Measurements from ENCODE around the gene CDHR1.

Gene CDHR1

DNA sequence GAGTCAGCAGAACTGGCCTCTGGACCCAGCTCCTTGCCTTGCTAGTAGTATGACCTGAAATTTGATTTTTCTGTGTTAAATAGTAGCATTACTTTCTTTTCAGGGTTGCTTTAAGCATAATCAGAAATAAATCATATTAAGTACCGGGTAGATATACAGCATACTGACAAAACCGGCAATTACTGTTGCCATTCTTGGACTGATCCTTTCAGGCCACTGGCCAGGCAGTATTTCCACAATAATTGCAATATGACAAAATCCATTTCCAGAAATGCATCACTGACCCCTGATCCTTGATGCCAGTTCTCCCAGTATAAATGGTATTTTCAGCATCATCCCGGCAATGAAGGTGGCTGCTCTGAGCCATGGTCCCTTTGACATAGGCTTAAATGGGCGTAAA, 40.1 kb downstream of the CDHR1 start:
- DNase-seq: no peak

DNA sequence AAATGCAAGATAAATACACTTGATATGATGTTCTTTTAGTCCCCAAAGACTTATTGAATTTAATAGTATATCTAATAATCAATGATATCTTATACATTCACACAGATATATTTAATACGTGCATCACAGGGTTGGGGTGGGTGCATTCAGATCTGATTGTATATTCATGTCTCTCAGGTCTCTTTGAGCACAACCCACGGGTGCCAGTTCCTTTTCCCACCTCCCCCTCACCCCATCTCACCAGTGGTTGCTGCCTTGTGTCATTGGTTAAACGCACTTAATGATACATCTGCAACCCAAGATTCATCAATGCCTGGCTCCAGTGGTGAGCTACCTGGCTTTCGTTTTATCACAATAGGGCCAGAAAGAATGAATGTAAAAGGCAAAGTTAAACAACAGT, 40.8 kb downstream of the CDHR1 start:
- no peak for DNase-seq

DNA sequence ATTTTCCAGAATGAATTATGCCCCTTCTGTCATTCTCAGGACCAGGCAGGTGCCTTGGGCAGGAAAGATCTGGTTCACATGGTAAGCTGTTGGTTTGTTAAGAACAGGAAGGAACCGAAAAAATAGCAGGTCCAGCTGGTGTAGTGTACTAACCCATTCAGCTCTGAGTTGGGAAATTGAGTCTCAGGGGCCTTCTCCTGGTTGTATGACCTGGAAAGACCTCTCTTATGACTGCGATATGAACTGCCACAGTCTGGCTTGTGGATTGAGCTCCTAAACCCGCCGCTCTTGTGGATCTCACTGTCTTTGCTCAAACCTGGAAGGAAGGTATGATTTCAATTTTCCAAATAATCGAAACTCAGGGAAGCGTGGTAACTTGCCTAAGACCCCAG, 42.5 kb downstream of the CDHR1 start:
- DNase-seq: no peak

DNA sequence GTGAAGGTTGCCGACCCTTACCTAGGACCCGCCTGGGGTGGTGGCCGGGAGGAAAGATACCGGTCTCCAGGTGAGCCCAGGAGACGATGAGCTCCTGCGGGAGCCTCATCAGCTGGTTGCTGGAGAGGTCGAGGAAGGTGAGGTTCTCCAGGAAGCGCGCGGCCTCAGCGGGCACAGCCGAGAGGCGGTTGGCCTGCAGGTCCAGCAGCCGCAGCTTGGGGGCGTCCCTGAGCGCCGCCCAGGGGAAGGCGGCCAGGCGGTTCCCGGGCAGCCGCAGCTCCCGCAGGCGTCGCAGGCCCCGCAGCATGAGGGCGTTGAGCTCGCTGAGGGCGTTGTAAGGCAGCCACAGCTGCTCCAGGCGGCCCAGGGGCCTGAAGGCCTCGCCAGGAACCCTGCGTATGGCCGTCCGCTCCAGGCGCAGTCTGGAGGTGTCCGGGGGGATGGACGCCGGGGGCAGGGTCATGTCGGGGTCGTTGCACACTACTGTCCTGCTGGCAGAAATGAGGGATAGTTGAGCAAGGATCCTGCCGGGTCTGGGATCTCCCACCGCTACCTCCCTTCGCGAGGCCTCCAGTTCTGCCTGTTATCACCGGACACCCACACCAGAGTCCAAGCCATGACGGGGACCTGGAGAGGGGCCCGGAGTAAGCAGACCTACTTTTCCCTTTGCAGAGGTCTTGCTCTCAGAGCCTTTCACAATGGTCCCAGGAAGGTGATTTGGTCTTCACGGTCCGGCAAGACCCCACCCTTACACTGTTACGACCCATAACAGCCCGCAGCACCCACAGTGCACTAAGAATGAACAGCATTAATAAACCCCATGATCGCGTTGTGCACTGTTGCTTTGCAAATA, 43.1 kb downstream of the CDHR1 start:
- DNase-seq: no peak

DNA sequence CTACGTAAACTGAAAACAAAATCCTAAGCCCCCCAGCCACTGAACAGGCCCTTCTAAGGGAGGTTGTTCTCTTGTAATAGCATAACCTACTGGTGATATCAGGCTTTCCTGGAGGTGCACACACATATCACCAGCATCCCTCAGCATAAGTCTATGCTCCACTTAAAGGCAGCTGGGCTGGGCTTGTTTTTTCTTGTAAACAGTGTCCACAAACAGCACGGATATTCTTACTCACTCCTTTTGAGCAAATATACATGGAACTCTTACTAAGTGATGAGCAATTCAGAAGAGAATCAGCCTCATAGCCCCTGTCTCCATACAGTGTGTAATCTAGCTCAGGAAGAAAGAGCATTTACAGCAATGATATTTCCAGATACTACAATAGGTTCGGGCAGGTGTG, 44.6 kb downstream of the CDHR1 start:
- DNase-seq: no peak

DNA sequence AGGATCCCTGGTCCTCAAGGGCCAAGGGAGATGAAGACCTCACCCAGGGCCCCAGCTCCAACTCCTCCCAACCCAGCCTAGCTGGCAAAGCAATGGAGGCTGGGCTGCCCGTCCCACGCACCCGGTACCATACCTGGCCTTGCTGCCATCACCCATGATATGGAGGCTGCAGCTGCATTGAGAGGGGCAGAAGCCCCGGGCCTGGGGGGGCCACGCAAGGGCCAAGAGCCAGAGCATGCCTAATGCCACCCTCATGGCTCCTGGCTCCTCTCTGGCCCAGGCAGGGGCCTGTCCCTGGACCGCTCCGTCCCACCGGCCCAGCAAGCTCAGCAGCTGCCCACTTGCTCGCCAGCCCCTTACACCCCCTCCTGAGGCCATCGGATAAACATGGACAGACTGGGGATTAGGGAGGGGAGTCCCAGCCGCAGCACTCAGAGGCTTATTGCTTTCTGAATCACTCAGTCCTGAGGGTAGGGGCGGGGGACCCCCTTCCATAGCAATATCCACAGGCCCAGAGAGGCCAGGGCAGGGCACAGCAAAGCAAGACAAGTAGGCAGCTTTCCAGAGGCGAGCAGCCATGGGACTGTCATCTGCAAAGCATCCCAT, 47.0 kb downstream of the CDHR1 start, which contains the start of gene LRIT1:
Gene LRIT1, minus strand, starts transcription at position 362 of the 606 bp plus-strand sequence. Its CDS starts 107 bp downstream, at position 255.
- DNase-seq: no peak

DNA sequence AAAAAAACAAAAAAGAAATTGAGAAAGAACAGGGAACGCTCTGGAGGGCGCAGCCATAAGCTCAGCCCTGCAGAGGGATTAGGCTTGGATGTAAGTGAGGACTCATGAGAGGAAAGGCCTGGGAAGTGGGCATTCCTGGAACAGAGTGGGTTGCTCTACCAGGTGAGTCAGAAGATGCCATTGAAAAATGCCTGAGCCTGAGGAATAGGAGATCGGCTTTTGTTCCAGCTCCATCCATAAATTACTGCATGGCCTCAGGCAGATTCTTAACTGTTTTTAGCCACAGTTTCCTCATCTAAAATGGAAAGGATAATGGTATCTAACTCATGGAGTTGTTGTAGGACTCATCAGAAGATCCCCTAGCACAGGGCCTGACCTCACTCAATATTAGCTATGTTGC, 49.4 kb downstream of the CDHR1 start:
- DNase-seq: no peak

DNA sequence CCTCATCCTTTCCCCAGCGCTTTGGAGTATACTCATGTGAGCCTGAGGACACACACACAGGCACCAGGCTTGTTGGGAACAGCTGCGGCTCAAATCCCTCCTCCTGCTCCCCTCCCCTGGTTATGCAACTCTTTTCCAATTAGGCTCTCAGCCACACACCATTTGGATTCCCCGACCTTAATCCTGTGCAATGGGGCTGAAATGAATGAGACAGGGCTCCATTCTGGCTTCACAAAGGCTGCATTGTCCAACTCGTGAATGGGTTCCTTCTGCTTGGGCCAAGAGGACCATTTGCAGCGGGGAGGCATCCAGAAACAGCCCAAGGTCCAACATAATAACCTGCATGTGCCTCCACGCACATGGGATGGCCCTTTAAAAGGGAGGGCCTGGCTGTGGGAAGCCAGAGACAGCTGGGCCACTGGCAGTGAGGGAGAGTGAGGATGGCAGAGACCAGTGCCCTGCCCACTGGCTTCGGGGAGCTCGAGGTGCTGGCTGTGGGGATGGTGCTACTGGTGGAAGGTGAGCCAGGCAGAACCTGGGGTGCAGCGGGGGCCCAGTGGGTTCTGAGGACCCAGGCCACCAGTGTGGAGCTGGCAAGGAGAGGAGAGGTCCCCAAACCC, 50.4 kb downstream of the CDHR1 start, which contains the start of gene RGR:
Gene RGR, plus strand, starts transcription at position 403 of the 620 bp plus-strand sequence. Its CDS starts 38 bp downstream, at position 441.
- peak; percentile 55 to 84 for DNase-seq

DNA sequence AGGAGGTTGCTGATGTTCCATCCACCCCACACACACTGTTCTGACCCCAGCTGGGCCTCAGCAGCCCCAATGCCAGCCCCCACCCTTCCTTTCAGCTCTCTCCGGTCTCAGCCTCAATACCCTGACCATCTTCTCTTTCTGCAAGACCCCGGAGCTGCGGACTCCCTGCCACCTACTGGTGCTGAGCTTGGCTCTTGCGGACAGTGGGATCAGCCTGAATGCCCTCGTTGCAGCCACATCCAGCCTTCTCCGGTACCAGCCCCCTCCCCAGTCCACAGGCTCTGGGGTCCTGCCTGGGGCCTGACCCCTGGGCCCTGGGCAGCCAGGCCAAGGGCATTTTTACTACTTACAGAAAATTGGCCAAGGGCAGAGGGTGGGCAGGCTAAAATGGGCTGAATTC, 53.2 kb downstream of the CDHR1 start:
- DNase-seq: no peak

DNA sequence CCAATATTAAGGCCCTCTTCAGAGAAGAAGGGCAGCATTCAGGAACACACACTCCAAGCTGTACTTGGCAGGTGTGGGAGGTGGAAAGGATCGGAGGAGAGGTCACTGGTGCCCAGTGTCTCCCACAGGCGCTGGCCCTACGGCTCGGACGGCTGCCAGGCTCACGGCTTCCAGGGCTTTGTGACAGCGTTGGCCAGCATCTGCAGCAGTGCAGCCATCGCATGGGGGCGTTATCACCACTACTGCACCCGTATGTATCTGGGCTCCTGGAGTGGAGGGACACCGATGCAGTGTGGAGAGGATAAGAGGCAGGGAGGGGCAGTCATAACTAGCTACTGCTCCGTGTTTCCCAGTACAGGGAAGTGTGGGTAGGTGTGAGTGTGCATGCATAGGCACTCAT, 54.5 kb downstream of the CDHR1 start:
- no peak for DNase-seq

DNA sequence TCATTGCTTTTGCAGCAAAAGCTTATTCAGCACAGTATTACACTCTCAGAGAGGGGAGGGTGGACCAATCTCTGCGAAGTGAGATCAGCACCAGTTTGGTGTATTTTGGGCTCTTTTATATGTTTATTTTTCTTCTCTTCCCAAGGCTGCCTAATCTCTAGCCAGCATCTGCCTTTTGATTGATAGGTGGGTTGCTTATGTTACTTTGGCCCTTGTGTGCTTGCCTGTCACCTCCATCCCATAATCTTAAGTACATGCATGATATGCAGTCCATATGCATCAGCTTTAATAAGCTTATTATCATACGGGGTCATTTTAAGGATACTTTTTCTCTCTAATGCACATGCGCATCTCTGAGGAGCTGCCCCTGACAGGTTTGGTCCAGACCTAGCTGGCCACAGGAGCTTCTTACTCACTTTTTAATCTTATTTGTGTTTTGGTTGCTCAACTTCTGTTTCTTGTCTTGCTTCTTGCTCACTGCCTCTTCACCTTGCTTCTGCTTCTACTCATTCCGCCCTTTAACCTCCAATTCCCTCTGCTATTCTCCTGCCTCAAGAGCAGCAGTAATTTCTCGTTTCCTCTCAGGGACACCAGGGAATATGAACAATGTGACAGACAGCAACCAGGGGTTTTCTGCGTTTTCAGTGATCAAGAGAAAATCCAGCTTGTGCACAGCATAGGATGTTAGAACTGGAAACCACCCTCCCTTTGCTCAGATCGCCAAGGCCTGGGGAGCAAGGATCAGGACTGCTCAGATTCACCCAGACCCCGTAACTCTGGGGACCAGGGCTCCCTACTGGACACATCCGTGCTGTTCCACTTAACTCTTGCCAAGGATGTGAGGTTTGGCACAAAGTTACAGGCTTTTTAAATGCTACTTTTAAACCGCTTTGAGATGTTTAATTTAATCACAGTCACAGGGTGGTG, 60.5 kb downstream of the CDHR1 start:
- DNase-seq: no peak

DNA sequence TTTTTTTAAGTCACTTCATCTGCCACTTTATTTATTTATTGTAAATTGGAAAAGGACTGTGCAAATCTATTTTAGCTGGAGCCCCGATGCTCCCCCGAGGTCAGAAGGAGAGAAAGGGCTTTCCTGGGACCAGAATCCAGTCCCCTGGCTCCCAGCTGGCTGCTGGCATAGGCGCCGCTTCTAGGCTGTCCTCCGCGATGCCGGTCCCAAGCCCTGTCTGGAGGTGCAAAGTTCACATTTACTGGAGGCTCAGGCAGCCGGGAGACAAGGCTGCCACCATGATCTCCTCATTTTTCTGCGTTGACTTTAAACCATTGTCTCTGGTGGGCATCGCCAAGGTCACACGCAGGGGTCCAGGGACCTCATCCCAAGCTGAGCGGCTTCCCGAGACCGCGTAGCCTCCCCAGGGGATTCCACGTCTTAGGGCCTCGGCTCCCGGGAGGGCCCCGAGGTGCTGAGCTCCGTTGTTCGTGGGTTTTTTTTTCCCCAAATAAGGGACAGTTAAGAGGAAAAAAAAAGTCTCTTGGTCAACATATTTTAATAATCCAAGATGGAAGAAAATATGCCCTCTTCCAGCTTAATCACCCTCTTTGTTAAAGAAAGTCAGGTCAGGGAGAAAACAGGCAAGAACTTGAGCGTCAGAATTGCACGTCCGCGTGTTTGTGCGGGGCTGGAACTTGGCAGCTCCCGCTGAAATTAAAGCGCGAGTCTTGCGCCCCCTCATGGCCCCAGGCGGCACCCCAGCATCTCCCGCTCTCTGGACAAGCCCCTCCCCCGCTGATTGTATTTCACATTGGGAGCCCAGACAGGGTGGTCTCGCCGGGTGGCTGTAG, 62.4 kb downstream of the CDHR1 start:
- DNase-seq: no peak

DNA sequence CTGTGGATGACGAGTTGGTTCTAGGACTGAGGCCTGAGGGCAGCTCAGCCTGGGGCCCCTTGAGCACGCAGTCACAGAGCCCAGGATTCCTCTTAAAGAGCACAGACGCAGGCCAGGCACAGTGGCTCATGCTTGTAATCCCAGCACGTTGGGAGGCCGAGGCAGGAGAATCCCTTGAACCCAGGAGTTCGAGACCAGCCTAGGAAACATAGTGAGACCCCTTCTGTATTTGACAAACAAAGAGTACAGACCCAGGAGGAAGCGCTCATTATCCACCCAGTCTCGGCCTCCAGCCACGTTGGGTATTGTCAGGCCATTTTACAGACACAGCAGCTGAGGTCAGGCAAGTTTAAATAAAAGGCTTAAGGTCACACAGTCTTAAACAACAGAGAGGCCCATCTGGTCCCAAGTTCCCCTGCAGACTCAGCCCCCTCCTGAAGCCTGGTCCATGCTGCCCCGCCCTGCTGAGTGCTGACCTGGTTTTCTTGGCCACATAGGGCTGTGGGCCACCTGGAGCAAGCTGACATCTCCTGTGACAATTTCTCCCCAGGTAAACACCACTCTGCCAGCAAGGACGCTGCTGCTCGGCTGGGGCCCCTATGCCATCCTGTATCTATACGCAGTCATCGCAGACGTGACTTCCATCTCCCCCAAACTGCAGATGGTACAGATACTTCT, 63.1 kb downstream of the CDHR1 start:
- no peak for DNase-seq

DNA sequence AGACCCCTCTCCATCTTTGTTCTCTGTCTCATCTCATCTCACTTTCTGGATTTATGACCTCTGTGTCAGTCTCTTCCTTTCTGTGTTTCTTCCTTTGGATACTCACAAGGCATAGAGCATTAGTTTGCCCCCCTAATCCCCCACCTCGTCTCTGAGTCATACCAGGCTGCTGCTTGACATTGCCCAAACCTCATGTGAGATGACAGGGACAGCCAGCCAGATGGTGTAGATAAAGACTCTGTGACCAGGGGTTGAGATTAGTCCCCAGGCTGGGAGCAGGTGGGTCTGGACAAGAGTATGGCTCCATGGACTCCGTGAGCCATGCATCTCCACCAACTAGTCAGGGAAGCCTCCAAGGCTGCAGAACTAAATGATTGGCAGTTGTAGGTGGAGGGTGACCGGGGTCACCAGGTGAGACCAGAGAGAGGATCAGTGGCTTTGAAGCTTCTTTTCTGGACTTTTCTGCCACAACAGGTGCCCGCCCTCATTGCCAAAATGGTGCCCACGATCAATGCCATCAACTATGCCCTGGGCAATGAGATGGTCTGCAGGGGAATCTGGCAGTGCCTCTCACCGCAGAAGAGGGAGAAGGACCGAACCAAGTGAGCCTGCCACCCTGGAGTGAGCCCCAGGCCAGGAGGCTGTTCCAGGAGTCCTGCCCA, 63.8 kb downstream of the CDHR1 start:
- DNase-seq: no peak

DNA sequence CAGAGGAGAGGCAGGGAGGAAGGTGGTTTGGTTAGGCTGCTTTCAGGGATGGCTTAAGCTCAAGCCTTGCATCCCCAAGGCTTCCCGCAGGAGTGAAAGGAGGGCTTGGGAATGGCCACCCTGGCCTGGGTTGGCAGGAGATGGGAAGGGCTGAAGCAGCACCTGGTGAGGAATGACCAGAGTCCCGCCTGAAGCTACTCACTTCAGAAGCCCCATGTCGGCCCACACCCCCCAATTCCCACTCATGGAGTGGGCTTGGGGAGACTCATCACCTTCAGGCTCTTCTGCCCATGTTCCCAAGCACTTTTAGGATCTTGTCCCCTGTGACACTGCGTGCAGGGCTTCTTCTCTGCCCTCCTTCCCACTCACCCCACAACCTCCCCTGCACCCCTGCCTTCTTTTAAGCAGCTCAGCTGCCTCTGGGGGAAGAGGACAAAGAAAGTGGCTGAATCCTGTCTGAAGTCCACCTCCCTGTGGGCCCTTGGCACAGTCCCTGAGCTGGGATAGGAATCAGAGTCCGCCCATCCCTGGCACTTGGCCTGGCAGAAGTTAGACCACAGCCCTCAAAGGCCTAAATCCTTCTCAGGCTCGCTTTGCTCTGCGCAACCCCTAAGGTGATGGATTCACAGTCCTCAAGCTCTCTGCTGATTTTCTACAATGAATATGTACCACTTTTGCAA, 67.0 kb downstream of the CDHR1 start:
- DNase-seq: no peak

DNA sequence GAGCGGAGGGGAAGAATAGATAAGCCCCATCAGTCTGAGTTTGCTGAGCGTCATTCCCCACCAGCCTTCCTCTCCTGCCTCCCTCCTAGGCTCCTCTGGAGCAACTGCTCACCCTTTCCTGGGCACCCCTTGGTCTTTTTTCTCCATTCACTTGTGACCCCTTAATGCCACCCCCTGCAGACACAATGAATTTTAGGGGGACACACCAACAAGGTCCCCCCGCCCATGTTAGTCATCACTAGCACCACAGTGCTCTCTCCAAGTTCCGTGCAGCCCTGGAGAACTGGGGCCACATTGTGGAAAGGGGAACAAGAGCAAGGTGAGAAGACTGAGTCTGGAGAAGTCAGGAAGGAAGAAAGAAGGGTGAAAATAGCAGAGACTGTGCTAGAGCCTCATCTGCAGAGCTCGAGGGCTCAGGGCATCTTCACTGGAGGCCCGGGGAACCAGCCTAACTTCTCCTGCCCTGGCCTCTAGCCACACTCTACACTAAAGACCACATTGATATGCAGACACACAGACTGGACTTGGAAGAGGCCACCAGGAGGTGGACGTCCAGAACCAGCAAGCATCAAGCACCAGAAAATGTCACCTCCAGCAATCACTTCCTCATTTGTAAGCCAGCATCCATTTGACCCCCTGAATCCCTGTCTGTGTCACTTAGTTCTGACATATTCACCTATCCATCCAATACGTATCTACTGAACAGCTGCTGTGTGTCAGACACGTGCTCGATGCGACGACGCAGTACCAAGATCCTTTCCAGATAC, 68.0 kb downstream of the CDHR1 start:
- DNase-seq: no peak

DNA sequence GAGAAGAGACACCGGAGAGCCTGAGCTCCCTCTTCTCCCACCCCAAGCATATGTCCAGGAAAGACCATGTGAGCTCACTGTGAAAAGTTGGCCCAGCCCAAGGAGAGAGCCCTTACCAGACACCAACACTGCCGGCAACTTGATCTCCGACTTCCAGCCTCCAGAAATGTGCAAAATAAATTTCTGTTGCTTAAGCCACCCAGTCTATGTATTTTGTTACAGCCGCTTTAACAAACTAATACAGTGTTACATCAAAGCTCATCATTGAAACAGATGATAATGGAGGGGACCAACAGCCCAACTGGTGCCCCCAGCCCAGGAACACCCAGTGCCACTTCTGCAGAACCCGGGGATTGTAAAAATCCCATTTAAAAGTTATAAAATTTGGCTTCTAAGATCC, 69.4 kb downstream of the CDHR1 start:
- no peak for DNase-seq

DNA sequence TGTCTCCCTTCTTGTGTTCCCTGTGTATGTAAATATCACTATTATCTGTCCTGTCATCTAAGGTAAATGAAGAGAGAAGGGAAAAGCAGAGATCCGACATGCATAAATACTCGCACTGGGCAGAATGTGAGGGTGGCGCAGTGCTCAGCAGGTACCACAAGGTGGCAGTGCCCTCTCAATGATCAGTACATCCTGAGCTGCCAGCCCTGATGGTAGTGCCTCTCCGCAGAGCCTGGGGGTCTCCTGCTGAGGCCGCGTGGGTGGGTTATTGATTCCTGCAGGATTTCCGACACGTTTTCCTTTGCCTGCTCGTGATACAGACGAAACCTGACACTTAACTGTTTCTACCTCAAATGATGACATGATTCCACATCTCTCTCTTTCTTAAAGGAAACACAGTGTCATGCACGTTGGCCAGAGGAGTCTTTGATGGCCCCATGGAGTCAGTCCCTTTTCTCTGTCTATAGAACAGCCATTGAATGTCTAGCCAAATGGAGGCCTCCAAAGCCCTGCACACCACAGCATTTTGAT, 70.3 kb downstream of the CDHR1 start:
- DNase-seq: peak in 1 of 2 experiments; percentile 61

DNA sequence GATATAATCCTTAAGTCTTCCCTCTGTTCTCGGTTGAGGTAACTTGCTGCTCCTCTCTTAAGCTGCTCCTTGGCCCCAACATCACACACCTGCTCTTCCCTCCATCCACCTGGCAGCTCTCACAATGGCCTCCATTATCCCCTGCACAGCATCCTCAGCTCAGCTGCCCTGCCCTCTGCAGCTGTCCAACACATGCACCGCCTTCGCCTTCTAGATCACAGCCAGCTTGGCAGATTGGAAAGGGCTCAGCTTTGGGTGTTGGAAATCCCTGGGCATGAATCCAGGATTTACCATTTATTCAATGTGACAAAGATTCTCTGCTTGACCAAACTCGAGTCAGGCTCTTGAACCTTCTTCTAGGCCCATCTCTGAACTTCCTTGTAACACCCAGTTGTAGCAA, 71.1 kb downstream of the CDHR1 start:
- DNase-seq: peak; percentile 4 to 54
